PC-9 (cell line): ENCODE data around the gene CXCL10. TPM values are rescaled to one million over a fixed set of nuclear protein-coding genes. Genes with fewer than 3 reads are reported as not detected.

ENCODE experiments used
- BruUV-seq: library from RNA; stranded (reverse); fragments of 400-500 nt; replicated peaks from 2 replicates; lab custom pipeline; 2021; lab: Mats Ljungman, UMichigan
- CTCF ChIA-PET: fragments of 300-600 bp; sonication (Branson Sonifier 250); formaldehyde crosslinking; loops from one replicate; lab custom pipeline; 2022; ENCODE audit warnings: antibody characterized with exemption; lab: Charles Lee
- POLR2A ChIA-PET: fragments of 300-600 bp; sonication (Branson Sonifier 250); formaldehyde crosslinking; loops from one replicate; lab custom pipeline; 2022; ENCODE audit warnings: antibody characterized with exemption; ENCODE audit not compliant: unreplicated experiment; lab: Charles Lee
- DNase-seq, 2 experiments: peaks; one replicate each; pipeline versions ENCODE4 v3.0.0 to v3.0.0-alpha.2; 2015 to 2022; ENCODE audit warnings: mixed read lengths in 1 of 2
- H2AFZ ChIP-seq: fragments of 200-600 bp; sonication (generic); 2 replicates; pipeline ENCODE4 v1.8.1; 2017; ENCODE audit warnings: antibody characterized with exemption
- H3F3A ChIP-seq: fragments of 200-600 bp; sonication (generic); 2 replicates; pipeline ENCODE4 v1.8.1; 2017; ENCODE audit warnings: antibody characterized with exemption, mild to moderate bottlenecking, low read depth; ENCODE audit not compliant: insufficient read depth
- H3K27ac ChIP-seq: fragments of 200-600 bp; sonication (generic); 2 replicates; pipeline ENCODE4 v1.6.1; 2016; ENCODE audit warnings: mixed run types
- H3K27me3 ChIP-seq: fragments of 200-600 bp; sonication (generic); 2 replicates; pipeline ENCODE4 v1.6.1; 2016; ENCODE audit warnings: low read depth, mixed run types; ENCODE audit not compliant: insufficient read depth
- H3K36me3 ChIP-seq: fragments of 200-600 bp; sonication (generic); 2 replicates; pipeline ENCODE4 v1.6.1; 2016; ENCODE audit warnings: low read depth, mixed run types
- H3K4me1 ChIP-seq: fragments of 200-600 bp; sonication (generic); replicated peaks from 2 replicates; pipeline ENCODE4 v1.6.1; 2016; ENCODE audit warnings: mixed run types; ENCODE audit not compliant: insufficient read depth
- H3K4me2 ChIP-seq: fragments of 200-600 bp; sonication (generic); 2 replicates; pipeline ENCODE4 v1.6.1; 2017; ENCODE audit warnings: mixed run types
- H3K4me3 ChIP-seq: fragments of 200-600 bp; sonication (generic); 2 replicates; pipeline ENCODE4 v1.6.1; 2016; ENCODE audit warnings: mixed run types
- H3K79me2 ChIP-seq: fragments of 200-600 bp; sonication (generic); 2 replicates; pipeline ENCODE4 v1.6.1; 2017; ENCODE audit warnings: low read depth, mixed run types
- H3K9me2 ChIP-seq: fragments of 200-600 bp; sonication (generic); 2 replicates; pipeline ENCODE4 v1.8.1; 2017; ENCODE audit warnings: mild to moderate bottlenecking; ENCODE audit not compliant: insufficient read depth
- H3K9me3 ChIP-seq: fragments of 200-600 bp; sonication (generic); 2 replicates; pipeline ENCODE4 v1.8.1; 2016; ENCODE audit warnings: low read depth; ENCODE audit not compliant: insufficient read depth
- H4K20me1 ChIP-seq: fragments of 200-600 bp; sonication (generic); 2 replicates; pipeline ENCODE4 v1.8.1; 2017; ENCODE audit not compliant: insufficient read depth
- CTCF ChIP-seq: fragments of 200-600 bp; sonication (generic); conservative IDR thresholded peaks from 2 replicates; pipeline ENCODE4 v1.6.1; 2017; ENCODE audit warnings: mixed run types, antibody characterized with exemption, mild to moderate bottlenecking, moderate library complexity
- EZH2 ChIP-seq: fragments of 200-600 bp; sonication (generic); IDR thresholded peaks from 2 replicates; pipeline ENCODE4 v1.8.0; 2017; ENCODE audit warnings: antibody characterized with exemption, low read depth
- intact Hi-C: fragments of 100-400 bp; cut with micrococcal nuclease; formaldehyde crosslinking; loops from one replicate; pipeline ENCODE4 v1.10.0; 2022; ENCODE audit not compliant: unreplicated experiment
- total RNA-seq: library from RNA; stranded (reverse); gene quantifications from 2 replicates; pipeline ENCODE4 v1.2.3, GENCODE V29; 2021

Gene CXCL10
- total RNA-seq, 1 experiment from 2014 or later = not detected

GRCh38 chr4:76060506-76060905 is 37.2 kb upstream of the CXCL10 start:
- TF ChIP-seq CTCF = no peak
- no peak for TF ChIP-seq EZH2
- CTCF ChIA-PET = no interaction called here

GRCh38 chr4:76059750-76060149 is 36.5 kb upstream of the CXCL10 start:
- DNase-seq = peak in 1 of 2 experiments; percentile 79
- POLR2A ChIA-PET = no interaction called here
- Histone ChIP-seq H3K79me2 (no peaks in the 10 kb centered on the region), H3K4me3 (no peak overlapping the region), H3K27me3 (no peaks in the 10 kb centered on the region), H3F3A (peaks cover 16% of the 10 kb centered on the region), H3K9me3 (no peaks in the 10 kb centered on the region), H3K4me1 (peaks cover 41% of the 10 kb centered on the region), H3K4me2 (peak overlapping the region; percentile 72), H3K36me3 (no peaks in the 10 kb centered on the region), H4K20me1 (no peaks in the 10 kb centered on the region), H3K27ac (peak overlapping the region; percentile 78), H3K9me2 (no peaks in the 10 kb centered on the region), H2AFZ (no peak overlapping the region)
- intact Hi-C loops = no loop called here
- BruUV-seq = no TSS peak
- TF ChIP-seq EZH2 (no peak), CTCF (no peak)
- CTCF ChIA-PET = no interaction called here

More at GRCh38 chr4:76060506-76060905, 37.2 kb upstream of the CXCL10 start:
- POLR2A ChIA-PET = no interaction called here
- H3K9me3 ChIP-seq = no peaks in the 10 kb centered on the region
- no peak for DNase-seq
- no TSS peak for BruUV-seq
- H3F3A ChIP-seq = peaks cover 16% of the 10 kb centered on the region
- peak overlapping the region; percentile 78 for H3K27ac ChIP-seq
- intact Hi-C loops = no loop called here
- peaks cover 41% of the 10 kb centered on the region for H3K4me1 ChIP-seq
- H4K20me1 ChIP-seq = no peaks in the 10 kb centered on the region
- no peaks in the 10 kb centered on the region for H3K79me2 ChIP-seq
- no peaks in the 10 kb centered on the region for H3K36me3 ChIP-seq
- no peak overlapping the region for H3K4me3 ChIP-seq
- H3K4me2 ChIP-seq = peak overlapping the region; percentile 72
- no peaks in the 10 kb centered on the region for H3K9me2 ChIP-seq
- no peaks in the 10 kb centered on the region for H3K27me3 ChIP-seq
- no peak overlapping the region for H2AFZ ChIP-seq

GRCh38 chr4:76058888-76059426 is 35.7 kb upstream of the CXCL10 start:
- Histone ChIP-seq H3K36me3 (no peaks in the 10 kb centered on the region), H3K4me3 (no peak overlapping the region), H3K9me3 (no peaks in the 10 kb centered on the region), H3K27ac (peak overlapping the region; percentile 78; the same call in 1 of the 2 replicates), H3K27me3 (no peaks in the 10 kb centered on the region), H3F3A (peaks cover 16% of the 10 kb centered on the region), H4K20me1 (no peaks in the 10 kb centered on the region), H3K9me2 (no peaks in the 10 kb centered on the region), H3K79me2 (no peaks in the 10 kb centered on the region), H3K4me2 (peak overlapping the region; percentile 72), H2AFZ (no peak overlapping the region), H3K4me1 (peaks cover 41% of the 10 kb centered on the region)
- no TSS peak for BruUV-seq
- CTCF ChIA-PET = interaction anchor here (0.6 kb wide), 1 partner anchor 12 kb away, joined by 5 read pairs; no protein-coding TSS in a partner anchor
- intact Hi-C loops = no loop called here
- DNase-seq = peak in 1 of 2 experiments; percentile 50
- TF ChIP-seq EZH2 = no peak
- TF ChIP-seq CTCF = no peak
- POLR2A ChIA-PET = no interaction called here
